Measurements from ENCODE around the gene PCID2.
A peak's percentile ranks its signal among the peaks of the same experiment; 100 is the strongest.

PCID2 gene

DNA sequence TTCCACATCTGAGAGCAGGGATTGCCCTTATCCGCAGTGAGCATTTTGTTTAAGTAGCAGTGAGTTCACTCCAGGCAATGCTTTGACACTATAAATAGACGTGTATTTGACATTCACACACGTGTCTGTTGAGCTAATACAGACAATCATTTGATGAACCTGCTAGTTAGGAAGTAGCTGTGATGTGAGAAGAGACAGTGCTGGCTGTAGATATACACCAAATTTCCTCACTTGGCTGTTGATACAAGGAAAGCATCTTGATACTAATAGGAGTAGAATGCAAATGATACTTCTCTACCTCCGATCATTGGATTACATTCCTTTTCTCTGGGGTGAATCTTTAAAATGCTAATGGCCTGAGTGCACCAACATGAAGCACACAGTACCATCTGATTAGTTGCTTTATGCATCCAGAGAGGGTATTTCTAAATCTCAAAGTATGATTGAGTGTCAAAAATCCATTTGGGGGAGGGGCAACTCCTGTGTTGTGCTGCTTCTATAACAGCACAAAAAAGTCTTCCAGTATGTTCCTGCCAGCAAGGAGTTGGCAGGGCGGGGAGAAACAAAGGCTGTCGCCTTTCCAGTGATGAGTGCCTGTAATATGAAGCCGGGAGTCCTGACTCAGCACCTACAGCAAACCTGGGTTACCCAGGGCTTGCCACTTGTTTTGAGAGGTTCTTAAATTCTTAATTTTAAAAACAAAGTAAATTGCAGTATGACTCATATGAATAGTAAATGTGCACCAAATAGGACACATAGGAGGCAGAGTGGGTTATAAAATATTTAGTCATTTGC is 8.0 kb upstream of the PCID2 start:
- no peak for DNase-seq (ENCODE audit: extremely low read depth, low read depth)
- TF ChIP-seq, protein P1, sequence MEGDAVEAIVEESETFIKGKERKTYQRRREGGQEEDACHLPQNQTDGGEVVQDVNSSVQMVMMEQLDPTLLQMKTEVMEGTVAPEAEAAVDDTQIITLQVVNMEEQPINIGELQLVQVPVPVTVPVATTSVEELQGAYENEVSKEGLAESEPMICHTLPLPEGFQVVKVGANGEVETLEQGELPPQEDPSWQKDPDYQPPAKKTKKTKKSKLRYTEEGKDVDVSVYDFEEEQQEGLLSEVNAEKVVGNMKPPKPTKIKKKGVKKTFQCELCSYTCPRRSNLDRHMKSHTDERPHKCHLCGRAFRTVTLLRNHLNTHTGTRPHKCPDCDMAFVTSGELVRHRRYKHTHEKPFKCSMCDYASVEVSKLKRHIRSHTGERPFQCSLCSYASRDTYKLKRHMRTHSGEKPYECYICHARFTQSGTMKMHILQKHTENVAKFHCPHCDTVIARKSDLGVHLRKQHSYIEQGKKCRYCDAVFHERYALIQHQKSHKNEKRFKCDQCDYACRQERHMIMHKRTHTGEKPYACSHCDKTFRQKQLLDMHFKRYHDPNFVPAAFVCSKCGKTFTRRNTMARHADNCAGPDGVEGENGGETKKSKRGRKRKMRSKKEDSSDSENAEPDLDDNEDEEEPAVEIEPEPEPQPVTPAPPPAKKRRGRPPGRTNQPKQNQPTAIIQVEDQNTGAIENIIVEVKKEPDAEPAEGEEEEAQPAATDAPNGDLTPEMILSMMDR (IDR thresholded peaks at IDR 0.05; ENCODE audit: low read depth, low read length) = no peak

DNA sequence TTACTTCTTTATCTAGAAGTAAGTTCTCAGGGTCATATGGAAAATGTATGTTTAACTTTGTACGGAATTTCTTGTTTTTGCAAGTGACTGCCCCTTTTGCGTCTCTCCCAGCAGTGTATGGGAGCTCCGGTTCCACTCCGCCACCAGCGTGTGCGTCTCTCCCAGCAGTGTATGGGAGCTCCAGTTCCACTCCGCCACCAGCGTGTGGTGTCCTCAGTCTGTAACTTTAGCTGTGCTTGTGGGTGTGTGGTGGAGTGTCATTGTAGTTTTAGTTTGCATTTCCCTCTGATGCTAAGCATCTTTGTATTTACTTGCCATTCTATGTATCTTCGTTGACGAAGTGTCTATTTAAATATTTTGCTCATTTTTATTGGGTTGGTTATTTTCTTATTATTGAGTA is 3.3 kb upstream of the PCID2 start:
- no peak for DNase-seq (ENCODE audit: extremely low read depth, low read depth)
- TF ChIP-seq, protein P1 (IDR thresholded peaks at IDR 0.05; ENCODE audit: low read depth, low read length) = no peak

DNA sequence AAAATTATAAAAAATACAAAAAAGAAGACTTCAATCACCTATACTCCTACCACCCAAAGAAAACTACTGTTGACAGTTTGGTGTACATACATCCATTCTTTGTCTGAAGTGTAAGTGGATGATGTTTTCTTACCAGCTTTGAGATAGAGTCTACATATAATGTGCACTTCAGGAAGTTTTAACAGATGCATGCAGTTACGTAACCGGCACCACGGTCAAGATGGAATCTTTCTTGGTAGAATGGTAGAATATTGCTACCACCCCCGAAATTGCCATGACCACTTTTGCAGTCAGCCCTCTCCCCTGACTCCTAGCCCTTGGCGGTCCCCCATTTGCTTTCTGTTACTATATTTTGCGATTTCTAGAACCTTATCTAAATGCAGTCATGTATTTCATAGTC is 2.4 kb upstream of the PCID2 start:
- no peak for DNase-seq (ENCODE audit: extremely low read depth, low read depth)
- TF ChIP-seq, protein P1 (IDR thresholded peaks at IDR 0.05; ENCODE audit: low read depth, low read length) = no peak

DNA sequence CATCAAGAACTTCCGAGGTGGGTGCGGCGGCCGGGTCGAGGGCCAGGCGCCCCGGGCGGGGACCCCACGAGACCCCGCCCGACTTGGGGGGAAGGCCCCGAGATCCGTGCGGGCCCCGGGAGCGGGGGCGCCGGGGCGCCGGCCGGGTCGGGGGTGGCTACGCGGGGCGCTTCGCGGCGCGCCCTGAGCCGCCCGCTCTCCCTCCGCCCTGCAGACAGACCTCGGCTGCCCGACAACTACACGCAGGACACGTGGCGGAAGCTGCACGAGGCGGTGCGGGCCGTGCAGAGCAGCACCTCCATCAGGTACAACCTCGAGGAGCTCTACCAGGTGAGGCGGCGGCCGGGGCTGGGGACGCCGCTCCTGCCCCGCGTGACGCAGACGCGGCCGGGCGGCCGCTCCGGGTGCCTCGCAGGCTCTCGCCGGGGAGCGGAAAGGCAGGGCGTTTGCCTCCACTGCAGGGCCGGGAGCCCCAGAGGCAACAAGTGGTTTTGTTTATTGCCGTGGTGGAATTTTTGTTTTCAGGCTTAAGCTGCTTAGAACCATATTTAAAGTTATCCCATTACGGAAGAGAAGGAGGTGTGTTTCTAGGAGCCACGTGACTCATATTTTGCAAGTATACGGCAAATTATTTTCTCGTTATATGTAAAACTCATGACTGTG is 1.4 kb upstream of the PCID2 start:
- TF ChIP-seq, protein P1 (IDR thresholded peaks at IDR 0.05; ENCODE audit: low read depth, low read length) = no peak
- no peak for DNase-seq (ENCODE audit: extremely low read depth, low read depth)

DNA sequence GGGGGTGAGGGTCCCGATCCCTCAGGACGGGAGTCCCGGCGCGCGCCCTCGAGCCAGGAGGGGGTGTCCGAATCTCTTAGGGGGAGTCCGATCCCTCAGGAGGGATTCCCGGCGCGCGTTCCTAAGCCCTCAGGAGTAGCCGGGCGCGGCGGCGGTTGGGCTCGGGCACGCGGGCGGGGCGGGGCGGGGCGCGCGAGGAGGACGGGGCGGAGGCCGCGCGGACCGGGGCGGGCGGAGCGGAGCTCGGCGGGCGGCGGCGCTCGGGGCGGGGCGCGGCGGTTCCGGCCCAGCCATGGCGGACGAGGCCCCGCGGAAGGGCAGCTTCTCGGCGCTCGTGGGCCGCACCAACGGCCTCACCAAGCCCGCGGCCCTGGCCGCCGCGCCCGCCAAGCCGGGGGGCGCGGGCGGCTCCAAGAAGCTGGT is 878 bp upstream of the PCID2 start, which contains the start of gene CUL4A:
Gene CUL4A (plus strand): TSS at position 278 of the 423 bp plus-strand sequence. CDS start 15 bp downstream, at position 293.
- TF ChIP-seq, protein P1 (IDR thresholded peaks at IDR 0.05; ENCODE audit: low read depth, low read length) = no peak
- DNase-seq (ENCODE audit: extremely low read depth, low read depth) = no peak

DNA sequence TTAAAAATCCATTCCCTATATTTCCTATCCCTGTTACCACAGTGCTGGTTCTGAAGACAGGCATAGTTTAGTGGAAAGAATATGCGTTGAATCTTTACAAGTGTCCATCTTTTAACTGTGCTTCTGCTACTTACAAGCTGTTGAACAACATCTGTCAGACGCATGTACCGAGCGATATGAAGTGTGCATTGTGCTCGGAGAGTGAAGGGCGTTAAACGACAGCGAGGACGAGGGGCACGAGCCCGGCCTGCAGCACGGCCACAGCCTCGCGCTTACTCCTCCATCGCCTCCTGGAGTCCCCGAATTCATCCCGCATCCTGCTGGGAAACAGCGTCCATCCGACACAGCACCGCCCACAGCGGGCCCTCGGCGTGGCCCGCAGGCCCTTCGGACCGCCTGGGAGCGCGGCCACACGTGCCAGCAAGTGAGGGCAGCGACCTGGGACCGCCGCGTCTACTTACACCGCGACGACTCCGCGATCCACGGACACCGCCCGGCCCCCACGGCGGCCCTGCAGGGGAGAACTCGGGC is 514 bp downstream of the PCID2 start:
- DNase-seq (ENCODE audit: extremely low read depth, low read depth) = no peak
- TF ChIP-seq, protein P1 (IDR thresholded peaks at IDR 0.05; ENCODE audit: low read depth, low read length) = peak; percentile 1

DNA sequence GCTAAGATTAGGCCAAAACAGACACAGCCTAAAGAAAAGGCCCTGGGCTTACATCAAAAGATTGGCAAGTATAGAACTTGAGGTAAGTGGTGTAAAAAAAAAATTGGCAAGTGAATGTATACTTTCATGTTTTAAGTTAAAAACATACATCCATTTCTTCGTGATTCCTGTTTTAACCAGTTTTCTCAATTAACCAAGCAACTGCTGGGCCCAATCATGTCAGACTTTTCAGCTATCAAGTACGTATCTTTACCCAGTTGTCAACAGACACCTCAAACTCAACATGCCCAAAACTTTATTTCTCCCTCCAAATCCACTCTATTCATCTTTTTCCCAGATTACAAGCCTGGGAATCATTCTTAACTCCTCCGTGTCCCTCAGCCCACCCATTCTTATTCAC is 1.0 kb downstream of the PCID2 start:
- TF ChIP-seq, protein P1 (IDR thresholded peaks at IDR 0.05; ENCODE audit: low read depth, low read length) = no peak

More for the DNA sequence above, 1.0 kb downstream of the PCID2 start:
- DNase-seq (ENCODE audit: extremely low read depth, low read depth) = no peak
